Activated CD8-positive, alpha-beta memory T cell treated with anti-CD3 and anti-CD28 coated beads, Interleukin-2, amount 50 U/mL, for 1 hour (primary cell): Measurements from ENCODE around the gene TMEM123.

Source experiments
- DNase-seq: peaks from one replicate; pipeline ENCODE4 v3.0.0-alpha.2; 2020; ENCODE audit errors: extremely low read depth

TMEM123 gene

DNA sequence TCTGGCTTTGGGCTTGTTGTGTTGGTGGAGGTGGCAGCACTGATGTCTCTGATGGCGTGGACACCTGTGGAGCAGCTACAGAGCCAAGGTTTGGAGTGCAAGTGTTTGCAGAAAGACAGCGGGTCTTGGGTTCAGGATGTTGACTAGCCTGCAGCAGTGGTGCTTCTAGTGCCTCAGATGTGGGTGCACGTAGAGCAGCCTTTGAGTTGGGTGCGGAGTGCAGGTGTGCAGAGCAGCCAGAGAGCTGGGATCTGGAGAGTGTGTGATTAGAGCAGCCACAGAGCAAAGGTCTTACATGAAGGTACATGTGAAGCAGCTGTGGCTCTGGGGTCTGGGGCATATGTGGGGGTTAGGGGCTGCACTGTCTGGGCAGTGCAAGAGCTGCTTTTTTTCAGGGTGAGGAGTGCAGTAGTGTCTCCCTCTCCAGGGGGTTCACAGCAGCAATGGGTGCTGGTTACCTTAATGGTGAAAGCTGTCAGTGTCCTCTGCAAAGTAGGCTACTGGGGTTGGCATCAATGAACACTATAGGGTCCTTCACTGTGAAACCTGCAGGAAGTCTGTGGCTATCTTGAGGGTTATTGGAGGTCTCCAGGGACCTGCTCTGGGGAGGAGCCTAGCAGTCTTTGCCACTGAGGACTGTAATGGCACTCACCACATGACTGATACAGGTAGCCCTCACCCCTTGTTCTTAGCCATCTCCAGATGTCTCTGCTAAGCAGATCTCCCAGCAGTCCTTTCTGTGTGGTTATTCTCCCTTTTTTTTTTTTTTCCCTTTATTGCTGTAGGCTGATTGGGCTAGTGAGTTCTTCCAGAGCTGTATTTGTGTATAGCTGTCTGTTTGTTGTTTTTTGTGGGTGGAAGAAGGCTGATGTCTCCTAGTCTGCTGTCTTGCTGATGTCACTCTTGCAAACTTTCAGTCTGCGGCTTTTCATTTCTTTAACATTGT lies 91.2 kb downstream of the TMEM123 start:
- DNase-seq, result no peak

DNA sequence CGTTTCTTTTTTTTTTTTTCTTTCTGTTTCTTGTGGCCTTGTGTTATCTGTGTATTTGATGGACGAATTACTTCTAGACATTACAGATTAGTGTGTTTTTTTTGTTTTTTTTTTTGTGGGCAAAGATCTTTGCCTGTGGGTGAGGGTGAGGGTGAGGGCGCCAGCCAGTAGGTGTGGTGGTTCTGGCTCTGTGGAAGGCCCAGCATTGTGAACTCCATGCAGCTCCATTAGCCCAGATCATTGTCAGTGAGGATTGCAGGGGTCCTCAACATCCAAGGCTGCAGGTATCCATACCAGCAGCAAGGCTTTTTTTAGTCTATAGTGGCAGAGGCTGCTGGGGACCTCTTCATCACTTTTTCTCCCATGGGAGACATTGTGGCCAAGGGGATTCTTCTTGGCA lies 91.9 kb downstream of the TMEM123 start:
- no peak for DNase-seq

DNA sequence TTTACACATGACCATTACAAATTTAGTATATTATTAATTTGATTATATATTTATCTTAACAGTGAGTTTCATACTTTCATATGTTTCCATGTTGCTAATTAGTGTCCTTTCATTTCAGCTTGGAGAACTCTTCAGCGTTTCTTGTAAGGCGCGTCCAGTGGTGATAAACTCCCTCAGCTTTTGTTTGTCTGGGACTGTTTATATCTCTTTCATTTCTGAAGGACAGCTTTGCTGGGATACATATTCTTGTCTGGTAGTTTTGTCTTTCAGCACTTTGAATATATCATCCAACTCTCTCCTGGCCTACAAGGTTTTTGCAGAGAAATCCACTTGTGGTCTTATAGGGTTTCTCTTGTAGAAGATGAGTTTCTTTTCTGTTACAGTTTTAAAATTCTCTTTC lies 93.2 kb downstream of the TMEM123 start:
- no peak for DNase-seq

GRCh38 chr11:102357116-102357515 lies 95.4 kb downstream of the TMEM123 start:
- DNase-seq, result no peak

GRCh38 chr11:102347462-102348370 lies 104.8 kb downstream of the TMEM123 start:
- no peak for DNase-seq

- peak; percentile 94 for DNase-seq
These were observed 105.7 kb downstream of the TMEM123 start, which contains the start of gene BIRC2 for GRCh38 chr11:102346748-102347461. TSS of gene BIRC2 (plus strand) at chr11:102347214. CDS start at chr11:102349855, 2,641 bp downstream.

DNA sequence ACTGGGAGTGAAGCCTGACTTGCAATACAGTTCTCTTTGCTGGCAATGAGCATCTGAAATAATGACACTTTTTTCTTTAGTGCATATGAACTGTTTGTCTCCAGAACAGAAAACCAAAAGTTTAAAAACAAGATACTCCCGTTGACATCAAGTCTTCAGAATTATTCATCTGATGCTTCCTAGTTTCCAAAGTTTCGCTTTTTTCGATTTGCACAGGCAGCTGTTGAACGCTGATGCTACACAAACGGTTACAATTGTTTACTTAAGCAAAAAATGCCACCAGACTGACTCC lies 106.2 kb downstream of the TMEM123 start:
- DNase-seq, result no peak
